Suppressor macrophage treated with lipopolysaccharide for 1 hour (primary cell): ENCODE measurements around the gene OSBPL5.

Experiments
- DNase-seq, 3 donors: peaks; one replicate each; pipeline ENCODE4 v3.0.0-alpha.2; 2020 to 2022

OSBPL5 gene

DNA sequence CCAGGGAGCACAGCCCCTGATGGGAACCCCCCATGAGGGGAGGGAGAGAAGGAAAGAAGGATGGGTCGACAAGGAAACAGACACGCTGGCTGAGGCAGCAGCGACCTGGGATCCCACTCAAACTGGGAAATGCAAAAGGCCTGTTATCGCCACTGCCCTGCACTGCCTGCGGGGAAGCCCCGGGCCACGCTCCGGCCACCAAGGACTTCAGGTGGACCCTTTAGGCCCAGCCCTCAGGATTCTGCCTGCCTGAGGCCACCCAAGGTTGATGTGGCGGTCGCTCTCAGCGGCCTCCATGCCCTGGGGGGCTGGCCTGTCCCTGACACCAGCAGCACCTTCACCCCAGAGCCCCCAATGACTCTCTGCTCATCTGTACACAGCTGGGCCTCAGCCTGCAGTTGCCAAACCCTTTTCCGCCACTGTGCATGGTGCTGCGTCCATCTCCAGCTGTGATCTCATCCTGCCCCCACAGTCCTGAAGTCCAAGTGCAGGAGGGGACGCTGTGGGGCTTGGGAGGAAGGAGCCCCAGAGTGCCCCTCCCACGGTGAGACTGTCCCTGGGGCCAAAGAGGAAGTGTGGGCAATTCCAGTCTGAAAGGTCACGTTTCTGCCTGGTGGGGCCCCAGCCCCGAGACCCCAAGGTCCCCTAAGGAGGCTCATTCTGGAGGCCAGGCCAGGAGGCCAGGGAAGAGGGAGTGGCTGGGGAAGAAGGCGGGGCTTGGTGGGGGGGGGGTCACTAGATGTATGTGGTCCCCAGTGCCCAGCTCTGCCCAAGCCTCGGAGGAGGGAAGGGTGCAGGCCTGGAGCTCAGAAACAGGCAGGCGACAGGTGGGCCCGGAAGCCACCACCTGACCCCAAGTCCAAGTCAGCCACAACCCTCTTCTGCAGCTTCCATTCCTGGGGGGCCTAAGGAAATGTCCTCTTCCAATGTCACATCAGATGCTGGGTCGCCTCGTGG lies 31.6 kb downstream of the OSBPL5 start:
- peak; percentile 75 to 84 (median 78) for DNase-seq

GRCh38 chr11:3132831-3133260 lies 32.3 kb downstream of the OSBPL5 start:
- no peak for DNase-seq

- no peak for DNase-seq
Observed at GRCh38 chr11:3132271-3132781, 32.8 kb downstream of the OSBPL5 start.

DNA sequence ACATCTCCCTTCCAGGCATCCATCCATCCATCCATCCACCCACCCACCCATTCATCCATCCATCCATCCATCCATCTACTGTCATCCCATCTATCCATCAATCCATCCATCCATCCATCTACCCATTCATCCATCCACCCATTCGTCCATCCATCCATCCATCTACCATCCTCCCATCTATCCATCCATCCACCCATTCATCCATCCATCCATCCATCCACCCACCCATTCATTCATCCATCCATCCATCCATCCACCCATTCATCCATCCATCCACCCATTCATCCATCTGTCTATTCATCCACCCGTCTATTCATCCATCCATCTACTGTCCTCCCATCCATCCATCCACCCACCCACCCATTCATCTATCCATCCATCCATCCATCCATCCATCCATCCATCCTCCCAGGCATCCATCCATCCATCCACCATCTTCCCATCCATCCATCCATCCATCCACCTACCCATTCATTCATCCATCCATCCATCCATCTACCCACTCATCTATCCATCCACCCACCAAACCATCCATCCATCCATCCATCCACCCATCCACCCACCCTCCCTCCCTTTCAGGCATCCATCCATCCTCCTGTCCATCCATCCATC lies 33.7 kb downstream of the OSBPL5 start:
- DNase-seq: no peak

- DNase-seq: no peak
Observed at GRCh38 chr11:3130269-3131071, 34.6 kb downstream of the OSBPL5 start.

DNA sequence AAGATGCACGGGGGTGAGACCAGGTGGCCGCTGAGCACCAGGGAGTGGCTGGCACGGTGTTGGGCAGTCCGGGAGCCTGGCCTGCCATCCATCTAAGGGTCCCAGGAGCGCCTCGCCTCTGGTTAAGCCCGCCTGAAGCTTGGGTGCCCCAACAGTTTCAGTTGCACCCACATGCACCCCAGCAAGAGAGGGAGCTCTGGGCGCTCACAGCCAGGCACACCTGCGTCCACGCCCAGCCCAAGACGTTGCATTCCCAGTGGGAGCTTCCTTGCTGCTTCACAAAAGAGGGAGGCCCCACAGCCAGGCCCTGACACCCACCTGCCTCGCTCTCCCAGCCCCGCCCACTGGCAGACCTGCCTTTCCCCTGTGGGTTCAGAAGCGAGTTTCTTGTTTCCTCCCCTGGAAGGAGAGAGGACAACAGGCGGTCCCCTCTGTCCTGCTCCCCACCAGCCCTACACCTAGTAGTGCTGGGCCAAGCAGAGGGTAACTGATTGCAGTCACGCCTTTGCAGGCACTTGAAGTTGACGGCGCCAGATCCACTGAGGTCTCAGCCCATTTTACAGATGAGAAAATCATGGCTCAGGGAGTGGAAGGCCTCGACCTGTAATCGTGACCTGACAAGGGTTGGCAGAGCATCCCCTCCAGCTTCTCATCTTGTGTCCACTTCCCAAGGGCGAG lies 35.4 kb downstream of the OSBPL5 start:
- no peak for DNase-seq

GRCh38 chr11:3129181-3129590 lies 35.9 kb downstream of the OSBPL5 start:
- DNase-seq: no peak

GRCh38 chr11:3128356-3129180 lies 36.5 kb downstream of the OSBPL5 start:
- DNase-seq: no peak

DNA sequence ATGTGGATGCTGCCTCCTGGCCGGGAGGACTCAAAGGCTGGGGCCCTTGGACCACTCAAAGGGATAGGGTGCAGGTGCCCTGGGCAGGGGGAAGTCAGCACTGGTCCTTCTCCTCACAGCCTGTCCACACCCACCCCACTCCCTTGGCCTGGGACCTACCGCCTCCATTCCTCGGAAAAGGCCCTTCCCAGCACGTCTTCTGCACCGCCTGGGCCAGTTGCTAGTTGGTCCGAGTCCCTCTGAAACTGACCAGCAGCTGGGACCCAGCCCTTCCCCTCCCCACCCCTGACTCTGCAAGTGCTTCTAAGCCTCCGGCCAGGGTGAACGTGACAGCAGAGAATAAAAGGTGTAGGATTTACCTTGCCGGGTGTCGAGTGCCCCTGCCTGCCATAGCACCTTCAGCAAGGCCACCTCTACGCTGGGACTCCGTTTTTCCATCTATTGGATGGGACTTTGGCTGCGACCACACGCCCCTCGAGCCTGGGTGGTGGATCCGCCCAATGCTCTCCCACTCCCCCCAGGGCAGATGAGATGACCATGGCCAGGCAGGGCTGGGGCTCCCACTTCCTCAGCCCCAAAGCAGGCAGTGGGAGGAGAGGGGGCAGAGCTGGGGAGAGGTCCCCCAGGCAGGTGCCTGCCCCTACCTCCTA lies 37.3 kb downstream of the OSBPL5 start:
- DNase-seq: no peak

DNA sequence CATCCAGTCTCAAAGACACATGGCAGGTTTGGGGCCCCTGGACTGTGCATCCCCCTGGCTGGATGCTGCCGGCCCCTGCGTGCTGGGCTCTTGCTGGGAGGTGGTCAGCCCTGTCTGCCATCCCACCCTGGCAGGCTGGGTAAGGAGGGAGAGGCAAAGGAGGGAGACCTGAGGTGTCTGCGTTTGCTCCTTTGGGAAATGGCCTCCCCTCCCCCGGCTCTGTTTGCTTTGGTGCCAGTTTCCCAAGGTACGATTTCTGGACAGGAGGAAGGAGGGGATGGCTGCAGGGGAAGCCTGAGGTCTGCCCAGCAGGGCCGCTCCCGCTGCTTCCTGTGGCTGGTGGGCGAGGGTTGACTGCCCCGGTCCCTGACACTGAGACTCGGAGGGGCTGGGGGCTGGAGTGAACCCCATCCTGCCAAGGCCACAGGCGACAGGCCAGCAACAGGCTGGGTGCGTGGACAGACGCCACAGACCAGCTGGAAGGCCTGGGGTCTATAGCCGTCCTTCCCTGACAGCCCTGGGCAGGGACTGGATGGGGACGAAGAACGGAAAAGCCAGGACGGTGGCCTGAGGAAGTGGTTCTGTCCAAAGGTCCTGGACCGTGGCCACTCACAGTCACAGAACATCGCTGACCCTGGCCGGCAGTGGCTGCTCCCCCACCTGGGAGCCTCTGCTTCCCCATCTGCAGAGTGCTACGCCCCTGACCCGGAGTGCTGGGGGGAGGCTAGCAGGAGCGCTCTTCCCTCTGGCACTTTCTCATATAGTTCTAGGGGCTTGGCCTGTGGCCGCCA lies 38.0 kb downstream of the OSBPL5 start:
- no peak for DNase-seq

DNA sequence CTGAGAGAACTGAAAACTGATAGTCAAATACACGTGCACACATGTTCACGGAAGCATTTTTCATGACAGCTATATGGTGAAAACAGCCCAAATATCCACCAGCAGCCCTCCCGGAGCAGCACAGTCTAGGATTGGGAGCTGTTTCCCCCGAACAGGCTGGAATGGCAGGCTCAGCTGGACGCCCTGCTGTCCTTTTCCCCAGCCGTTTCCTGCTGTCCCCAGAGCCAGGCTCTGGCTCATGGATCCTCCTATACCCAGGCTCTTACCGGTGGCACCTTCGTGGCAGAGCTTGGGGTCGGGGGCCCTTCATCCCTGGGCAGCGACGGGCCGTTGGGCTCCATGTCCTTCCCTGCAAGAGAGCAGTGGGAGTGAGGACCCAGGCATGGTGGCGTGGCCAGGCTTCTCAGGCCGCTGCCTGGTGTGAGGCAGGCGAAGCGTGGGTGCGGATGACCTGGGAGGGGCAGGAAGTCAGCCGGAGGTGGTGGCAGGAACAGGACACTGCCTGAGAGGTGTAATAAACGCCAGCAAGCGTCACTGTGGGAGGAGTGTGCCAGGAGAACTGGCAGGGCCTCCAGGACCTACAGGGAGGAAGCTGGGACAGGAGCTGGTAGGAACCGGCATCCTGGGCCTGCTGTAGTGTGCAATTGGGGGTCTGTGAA lies 38.8 kb downstream of the OSBPL5 start:
- no peak for DNase-seq

- DNase-seq: no peak
Observed at GRCh38 chr11:3124821-3125220, 40.3 kb downstream of the OSBPL5 start.

DNA sequence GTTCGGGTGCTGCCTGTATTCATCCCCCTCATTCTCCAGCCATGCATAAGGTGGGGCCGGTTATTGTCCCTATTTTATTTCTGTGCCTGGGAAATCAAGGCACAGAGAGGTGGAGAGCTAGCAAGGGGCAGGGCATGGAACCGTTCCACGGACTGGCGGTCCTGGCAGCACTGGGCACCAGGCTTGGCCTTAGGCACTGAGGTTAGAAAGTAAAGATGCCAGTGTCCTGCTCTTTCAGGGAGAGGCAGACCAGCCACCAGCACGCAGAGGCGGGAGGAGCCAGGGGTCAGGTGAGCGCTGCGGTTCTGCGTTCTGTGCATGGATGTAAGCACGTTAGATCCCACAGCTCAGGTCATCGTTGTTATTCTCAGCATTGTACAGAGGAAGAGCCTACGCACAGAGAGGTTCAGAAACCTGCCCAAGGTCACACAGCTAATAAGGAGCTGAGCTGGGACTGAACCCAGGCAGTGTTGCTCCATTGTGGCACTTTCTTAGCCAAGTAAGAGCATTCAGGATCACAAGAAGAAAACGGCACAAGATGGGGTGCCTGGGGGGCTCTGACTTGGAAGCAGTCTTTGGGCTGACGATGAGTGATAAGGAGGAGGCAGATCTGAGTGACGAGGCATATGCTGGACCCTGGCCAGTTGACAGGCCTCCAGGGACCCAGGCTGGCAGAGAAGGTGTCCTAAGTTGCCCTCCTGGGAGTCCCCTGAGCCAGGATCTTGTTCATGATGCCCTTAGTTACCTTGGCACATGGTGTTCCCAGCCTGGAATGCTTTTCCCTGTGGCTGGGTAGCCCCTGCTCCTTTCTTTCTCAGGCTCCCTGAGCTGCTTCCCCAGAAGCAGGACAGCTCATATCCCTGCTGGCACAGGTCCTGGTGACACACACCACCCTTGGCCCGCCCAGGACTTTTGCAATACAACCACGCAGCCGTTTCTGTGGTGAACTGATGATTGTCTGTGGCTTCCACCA lies 41.1 kb downstream of the OSBPL5 start:
- DNase-seq: peak; percentile 89 to 90 (median 89)

- no peak for DNase-seq
Observed at GRCh38 chr11:3123305-3123704, 41.8 kb downstream of the OSBPL5 start.

DNA sequence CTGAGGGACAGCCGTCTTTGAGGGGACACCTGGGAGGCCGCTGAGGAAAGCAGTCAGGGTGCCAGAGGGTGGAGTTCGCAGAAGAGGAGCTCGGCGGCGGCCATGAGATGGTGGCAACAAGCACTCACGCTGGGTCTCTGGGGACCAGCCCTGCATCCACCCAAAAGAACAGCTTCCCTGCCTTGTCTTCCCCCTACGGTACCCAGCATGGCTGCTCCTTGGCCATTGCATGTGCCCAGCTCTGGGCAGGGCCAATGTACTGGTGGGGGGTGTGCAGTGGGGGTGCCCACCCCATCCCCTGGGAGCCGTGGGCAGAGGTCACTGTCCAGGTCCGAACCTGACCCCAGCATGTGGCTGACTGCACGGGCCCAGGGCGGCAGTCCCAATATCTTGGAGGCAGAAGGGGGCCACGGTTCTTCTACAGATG lies 42.3 kb downstream of the OSBPL5 start:
- DNase-seq: no peak

DNA sequence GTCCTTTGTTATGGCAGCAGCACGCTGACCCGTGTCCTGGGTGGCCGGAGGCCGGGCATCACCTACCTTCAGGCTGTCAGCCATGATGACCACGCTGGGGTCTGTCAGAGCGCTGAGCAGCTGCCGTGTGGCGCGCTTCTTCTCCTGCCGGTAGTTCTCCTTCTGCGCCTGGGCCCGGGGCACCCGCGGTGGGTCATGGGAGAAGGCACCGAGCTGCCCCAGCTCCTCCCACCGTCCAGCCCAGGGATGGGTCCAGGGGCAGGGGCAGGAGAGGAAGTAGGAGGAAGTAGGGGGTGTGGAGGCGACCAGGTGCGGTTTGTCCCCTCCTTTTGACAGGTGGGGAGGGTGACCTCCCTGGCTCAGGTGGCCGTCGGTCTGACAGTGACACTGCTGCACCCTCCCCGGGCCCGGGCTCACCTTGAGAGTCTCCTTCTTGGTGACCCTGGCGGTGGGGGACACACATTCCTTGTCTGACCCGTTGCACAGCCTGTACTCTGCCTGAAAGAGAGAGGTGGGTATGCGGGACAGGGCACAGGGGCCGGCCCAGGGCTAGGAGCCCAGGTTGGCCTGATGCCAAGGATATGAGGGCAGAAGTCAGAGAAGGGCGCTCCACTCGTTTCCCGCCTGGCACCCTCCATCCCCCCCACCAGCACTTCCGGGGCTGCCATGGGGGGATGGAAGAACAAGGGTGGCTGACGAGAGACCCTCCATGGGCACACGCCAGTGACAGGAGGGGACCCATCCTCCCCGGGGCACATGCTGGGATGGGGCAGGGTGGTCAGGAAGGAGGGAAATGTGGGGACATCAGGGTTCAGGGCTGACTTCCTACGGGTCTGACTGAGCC lies 43.0 kb downstream of the OSBPL5 start:
- DNase-seq: no peak

GRCh38 chr11:3121416-3121815 lies 43.7 kb downstream of the OSBPL5 start:
- no peak for DNase-seq
